ENCODE results near the gene PCAT6. TPM values are rescaled to one million over a fixed set of nuclear protein-coding genes. Genes with fewer than 3 reads are reported as not detected.

PCAT6 gene
- total and polyA plus RNA-seq, 2 donors (not counting 1 experiment from before 2014, with no cell fraction given) = 1.1 to 1.6 TPM

GRCh38 chr1:202802998-202803932 is 7.5 kb upstream of the PCAT6 start:
- Histone ChIP-seq H3K4me2 (replicated peaks; ENCODE audit: low read depth, low read length, poor library complexity, severe bottlenecking) (no peak overlapping the region), H3K9ac (ENCODE audit: low read length) (no peak overlapping the region), H3K27me3 (replicated peaks in 1 of 4; ENCODE audit: control extremely low read depth in 1 of 4, control insufficient read depth in 3 of 4, insufficient read depth in 4 of 4, low read length in 3 of 4) (no peaks in the 10 kb centered on the region), H3K79me2 (ENCODE audit: control insufficient read depth, insufficient read depth, low read length) (peaks cover 99% of the 10 kb centered on the region), H3K9me3 (ENCODE audit: control extremely low read depth in 1 of 3, control insufficient read depth in 2 of 3, insufficient read depth in 1 of 3, low read length in 2 of 3) (no peaks in the 10 kb centered on the region), H3K4me1 (ENCODE audit: control insufficient read depth in 2 of 2, insufficient read depth in 2 of 2, low read length in 2 of 2) (peaks cover 23 to 28% of the 10 kb centered on the region in 2 donors), H2AFZ (ENCODE audit: insufficient read depth, low read depth, low read length, poor library complexity, severe bottlenecking) (no peak overlapping the region), H3K4me3 (ENCODE audit: control extremely low read depth in 1 of 5, extremely low read depth in 1 of 5, insufficient read depth in 1 of 5, low read depth in 2 of 5, low read length in 4 of 5) (no peak overlapping the region), H3K36me3 (replicated peaks in 1 of 2; ENCODE audit: control extremely low read depth in 1 of 2, control insufficient read depth in 1 of 2, extremely low read depth in 1 of 2, insufficient read depth in 2 of 2, low read length in 1 of 2) (no peaks in the 10 kb centered on the region), H4K20me1 (ENCODE audit: control insufficient read depth, insufficient read depth, low read length, poor library complexity, severe bottlenecking) (peaks cover 53% of the 10 kb centered on the region), H3K27ac (ENCODE audit: low read length in 2 of 2) (no peak overlapping the region)
- ATAC-seq (ENCODE audit: low read depth) (no peak), DNase-seq (no peak)
- no peak for TF ChIP-seq EZH2 (IDR thresholded peaks at IDR 0.05; ENCODE audit: borderline replicate concordance, insufficient read depth, low read depth, low read length, poor library complexity, severe bottlenecking)
- TF ChIP-seq, protein P1, sequence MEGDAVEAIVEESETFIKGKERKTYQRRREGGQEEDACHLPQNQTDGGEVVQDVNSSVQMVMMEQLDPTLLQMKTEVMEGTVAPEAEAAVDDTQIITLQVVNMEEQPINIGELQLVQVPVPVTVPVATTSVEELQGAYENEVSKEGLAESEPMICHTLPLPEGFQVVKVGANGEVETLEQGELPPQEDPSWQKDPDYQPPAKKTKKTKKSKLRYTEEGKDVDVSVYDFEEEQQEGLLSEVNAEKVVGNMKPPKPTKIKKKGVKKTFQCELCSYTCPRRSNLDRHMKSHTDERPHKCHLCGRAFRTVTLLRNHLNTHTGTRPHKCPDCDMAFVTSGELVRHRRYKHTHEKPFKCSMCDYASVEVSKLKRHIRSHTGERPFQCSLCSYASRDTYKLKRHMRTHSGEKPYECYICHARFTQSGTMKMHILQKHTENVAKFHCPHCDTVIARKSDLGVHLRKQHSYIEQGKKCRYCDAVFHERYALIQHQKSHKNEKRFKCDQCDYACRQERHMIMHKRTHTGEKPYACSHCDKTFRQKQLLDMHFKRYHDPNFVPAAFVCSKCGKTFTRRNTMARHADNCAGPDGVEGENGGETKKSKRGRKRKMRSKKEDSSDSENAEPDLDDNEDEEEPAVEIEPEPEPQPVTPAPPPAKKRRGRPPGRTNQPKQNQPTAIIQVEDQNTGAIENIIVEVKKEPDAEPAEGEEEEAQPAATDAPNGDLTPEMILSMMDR (IDR thresholded peaks at IDR 0.05) = no peak
- H3K4me3 Mint-ChIP-seq = no peak overlapping the region
- peaks cover 48% of the 10 kb centered on the region for H3K4me1 Mint-ChIP-seq
- intact Hi-C loops (cut with micrococcal nuclease) = no loop called here
- no peaks in the 10 kb centered on the region for H3K27me3 Mint-ChIP-seq
- ChIA-PET CTCF (no interaction called here), POLR2A (no interaction called here)
- no peaks in the 10 kb centered on the region for H3K9me3 Mint-ChIP-seq (ENCODE audit: insufficient read depth)
- H3K27ac Mint-ChIP-seq = no peak overlapping the region
- 94% methylated on average over 5 of the region's 15 CpGs for WGBS (ENCODE audit: insufficient coverage)

GRCh38 chr1:202804126-202804525 is 6.6 kb upstream of the PCAT6 start:
- no CpG with 5 or more reads among the region's 4 CpGs for WGBS (ENCODE audit: insufficient coverage)
- Histone ChIP-seq H3K9me3 (ENCODE audit: control extremely low read depth in 1 of 3, control insufficient read depth in 2 of 3, insufficient read depth in 1 of 3, low read length in 2 of 3) (no peaks in the 10 kb centered on the region), H4K20me1 (ENCODE audit: control insufficient read depth, insufficient read depth, low read length, poor library complexity, severe bottlenecking) (peaks cover 44% of the 10 kb centered on the region), H2AFZ (ENCODE audit: insufficient read depth, low read depth, low read length, poor library complexity, severe bottlenecking) (no peak overlapping the region), H3K79me2 (ENCODE audit: control insufficient read depth, insufficient read depth, low read length) (peaks cover 95% of the 10 kb centered on the region), H3K27ac (ENCODE audit: low read length in 2 of 2) (no peak overlapping the region), H3K36me3 (replicated peaks in 1 of 2; ENCODE audit: control extremely low read depth in 1 of 2, control insufficient read depth in 1 of 2, extremely low read depth in 1 of 2, insufficient read depth in 2 of 2, low read length in 1 of 2) (no peaks in the 10 kb centered on the region), H3K27me3 (replicated peaks in 1 of 4; ENCODE audit: control extremely low read depth in 1 of 4, control insufficient read depth in 3 of 4, insufficient read depth in 4 of 4, low read length in 3 of 4) (no peaks in the 10 kb centered on the region), H3K4me3 (ENCODE audit: control extremely low read depth in 1 of 5, extremely low read depth in 1 of 5, insufficient read depth in 1 of 5, low read depth in 2 of 5, low read length in 4 of 5) (no peak overlapping the region), H3K4me2 (replicated peaks; ENCODE audit: low read depth, low read length, poor library complexity, severe bottlenecking) (no peak overlapping the region), H3K4me1 (ENCODE audit: control insufficient read depth in 2 of 2, insufficient read depth in 2 of 2, low read length in 2 of 2) (peaks cover 22 to 26% of the 10 kb centered on the region in 2 donors), H3K9ac (ENCODE audit: low read length) (no peak overlapping the region)
- Mint-ChIP-seq H3K9me3 (ENCODE audit: insufficient read depth) (no peaks in the 10 kb centered on the region), H3K27ac (no peak overlapping the region), H3K27me3 (no peaks in the 10 kb centered on the region), H3K4me3 (no peak overlapping the region), H3K4me1 (peaks cover 49% of the 10 kb centered on the region)
- POLR2A ChIA-PET = no interaction called here
- DNase-seq = no peak
- CTCF ChIA-PET = no interaction called here
- intact Hi-C loops (cut with micrococcal nuclease) = no loop called here
- TF ChIP-seq, protein P1 (IDR thresholded peaks at IDR 0.05) = no peak
- no peak for TF ChIP-seq EZH2 (IDR thresholded peaks at IDR 0.05; ENCODE audit: borderline replicate concordance, insufficient read depth, low read depth, low read length, poor library complexity, severe bottlenecking)
- ATAC-seq (ENCODE audit: low read depth) = no peak
